C1 segment of cervical spinal cord (tissue), 14 donors: ENCODE results near the gene UBTD2.

Experiments
- DNase-seq, 14 donors: peaks; one replicate each; lab custom pipeline; 2025; lab: John Stamatoyannopoulos, UW

The UBTD2 gene

DNA sequence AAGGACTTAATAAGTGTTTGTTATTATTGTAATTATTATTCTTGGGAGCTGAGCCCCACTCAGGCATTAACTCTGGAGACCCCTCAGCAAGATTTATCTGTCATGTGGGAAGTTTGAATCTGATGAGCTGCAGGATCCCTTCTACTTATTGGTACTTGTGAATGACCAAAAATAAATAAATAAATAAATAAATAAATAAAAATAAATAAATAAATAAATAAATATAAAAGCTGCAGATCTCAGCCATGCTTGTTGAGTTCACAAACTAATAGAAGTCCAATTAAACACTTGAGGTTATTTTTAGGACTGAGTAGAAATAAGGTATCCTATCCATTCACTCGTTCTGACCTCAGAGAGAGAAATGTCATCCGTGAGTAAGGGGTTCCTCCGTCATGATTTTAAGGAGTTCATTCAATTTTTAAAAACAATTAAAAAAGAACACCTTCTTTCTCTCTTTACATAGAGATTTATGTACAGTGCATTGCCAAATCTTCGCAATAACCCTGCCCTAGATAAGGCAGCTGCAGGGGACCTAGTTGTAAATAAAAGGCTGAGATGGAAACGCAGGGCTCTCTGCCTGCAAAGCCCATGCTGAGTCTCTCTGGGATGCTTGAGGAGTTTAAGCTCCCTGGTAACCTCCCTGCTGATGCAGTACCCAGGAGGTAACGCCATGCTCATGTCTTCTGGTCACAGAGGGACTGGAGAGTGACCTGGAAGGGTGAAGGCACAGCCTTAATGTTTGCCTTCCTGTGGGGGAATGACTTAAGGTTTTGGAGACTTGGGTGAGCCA, 88.4 kb downstream of the UBTD2 start:
- DNase-seq: no peak

DNA sequence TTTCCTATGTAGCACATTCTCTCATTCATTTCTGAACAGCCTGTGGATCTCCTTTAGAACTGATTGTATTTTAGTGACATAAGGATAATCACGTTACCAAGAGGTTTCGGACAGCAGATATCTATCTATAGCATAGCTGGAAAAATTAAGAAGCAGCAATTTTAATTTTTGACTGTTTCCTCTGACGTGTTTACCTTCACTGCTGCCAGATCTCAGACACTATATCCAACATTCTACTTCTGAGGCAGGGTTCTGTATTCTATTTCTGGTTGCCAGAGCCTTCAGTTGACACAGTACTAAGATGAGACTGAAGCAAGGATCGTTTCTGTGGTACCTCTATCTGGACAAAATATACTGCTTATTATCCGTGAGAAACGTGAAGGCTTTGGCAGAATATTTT, 89.7 kb downstream of the UBTD2 start, which contains the start of gene EFCAB9:
Gene EFCAB9 (plus strand): TSS at position 301 of the 400 bp plus-strand sequence. CDS start 1 bp downstream, at position 302.
- DNase-seq: no peak

DNA sequence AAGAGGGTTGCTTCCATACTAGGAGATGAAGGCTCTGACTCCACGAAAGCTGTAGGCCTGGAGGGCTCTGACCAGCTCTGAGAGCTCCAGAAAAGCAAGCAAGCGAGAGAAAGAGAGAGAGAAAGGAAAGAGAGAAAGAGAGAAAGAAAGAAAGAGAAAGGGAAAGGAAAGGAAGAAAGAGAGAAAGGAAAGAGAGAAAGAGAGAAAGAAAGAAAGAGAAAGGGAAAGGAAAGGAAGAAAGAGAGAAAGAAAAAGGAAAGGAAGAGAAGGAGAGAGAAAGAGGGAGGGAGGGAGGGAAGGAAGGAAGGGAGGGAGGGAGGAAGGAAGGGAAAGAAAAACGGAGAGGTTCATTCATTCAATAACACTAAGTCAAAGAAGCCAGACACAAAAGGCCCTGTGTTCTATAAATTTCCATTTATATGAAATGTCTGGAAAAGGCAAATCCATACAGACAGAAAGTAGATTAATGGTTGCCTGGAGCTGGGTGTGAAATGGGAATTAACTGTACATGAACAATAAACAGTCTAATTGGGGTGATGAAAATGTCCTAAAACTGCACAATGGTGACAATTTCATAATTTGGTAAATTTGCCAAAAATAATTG, 93.8 kb downstream of the UBTD2 start:
- no peak for DNase-seq

DNA sequence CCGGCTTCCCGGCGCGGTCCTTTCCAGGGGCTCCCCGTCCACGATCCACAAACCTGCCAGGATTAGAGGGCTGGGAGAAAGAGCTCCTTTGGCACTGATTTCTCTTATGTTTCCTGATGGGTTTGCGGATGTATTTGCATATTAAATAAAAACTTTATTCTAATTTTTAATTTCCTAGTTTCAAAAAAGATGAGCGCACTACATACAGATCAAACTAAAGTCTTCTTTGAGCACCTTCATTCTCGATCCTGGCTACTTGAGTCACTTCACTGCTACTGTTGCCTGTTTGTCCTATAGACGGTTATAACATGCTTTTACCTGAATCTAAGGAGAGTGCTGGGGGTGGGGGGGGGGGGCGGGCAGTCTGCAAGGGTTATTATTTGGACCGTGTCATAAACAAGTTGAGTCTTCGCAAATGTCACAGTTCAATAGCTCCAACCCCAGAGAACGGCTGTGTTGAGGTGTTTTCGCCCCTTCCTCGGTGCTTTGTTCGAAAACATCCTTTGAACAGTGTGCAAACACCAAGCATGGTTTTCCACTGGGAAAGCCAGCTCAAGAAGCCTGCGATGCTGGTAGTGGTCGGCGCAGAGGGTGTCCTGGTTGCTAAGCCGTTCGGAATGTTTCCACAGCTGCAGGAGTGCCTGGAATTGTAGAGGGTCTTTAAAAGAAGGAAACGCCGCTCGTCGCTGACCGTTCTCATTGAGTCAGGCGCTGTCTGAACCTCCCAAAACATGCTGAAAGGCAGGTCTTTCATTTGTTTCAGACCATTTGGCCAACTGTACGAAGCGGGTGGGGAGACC, 94.5 kb downstream of the UBTD2 start:
- DNase-seq: peak in 1 of 14 donors; percentile 60

DNA sequence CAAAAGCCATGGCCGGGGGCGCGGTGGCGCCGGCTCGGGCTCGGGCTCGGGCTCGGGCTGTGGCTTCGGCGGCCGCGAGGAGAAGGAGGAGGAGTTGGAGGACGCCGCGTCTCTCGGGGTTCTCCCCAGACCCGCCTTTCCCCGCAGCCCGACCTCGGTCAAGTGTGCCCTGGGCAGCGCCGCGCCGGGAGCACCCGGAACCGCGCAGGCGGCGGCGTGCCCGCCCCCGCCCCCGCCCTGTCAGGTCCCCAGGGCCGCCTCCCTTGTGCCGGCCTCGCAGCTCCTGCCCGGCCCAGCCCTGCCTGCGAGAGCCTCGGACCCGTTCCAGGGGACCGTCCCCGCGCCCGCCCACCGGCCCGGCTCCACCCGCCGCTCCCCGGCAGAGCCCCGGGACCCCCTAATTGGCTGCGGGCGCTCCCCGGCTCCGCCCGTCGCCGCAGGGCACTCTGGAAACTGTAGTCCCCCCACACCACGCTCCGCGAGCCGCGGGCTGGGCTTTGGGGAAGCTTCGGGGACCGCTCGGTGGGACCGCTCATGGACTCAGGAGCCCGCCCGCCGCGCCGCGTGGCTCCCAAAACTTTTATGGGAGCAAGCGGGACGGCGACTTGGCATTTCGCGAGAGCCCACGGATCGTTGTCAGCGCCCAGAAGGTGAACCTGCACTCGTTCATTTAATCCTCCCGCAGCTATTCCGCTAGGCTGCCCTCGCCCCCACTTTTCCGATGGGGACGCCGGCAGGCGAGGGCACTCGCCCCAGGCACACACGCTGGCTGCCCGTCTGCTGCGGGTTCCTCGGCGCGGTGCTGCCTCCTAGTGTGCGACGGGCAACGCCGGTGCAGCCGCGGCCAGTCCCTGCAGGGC, 95.3 kb downstream of the UBTD2 start, which contains the start of gene STK10:
Gene STK10 (minus strand): TSS at position 192 of the 860 bp plus-strand sequence. CDS start 182 bp downstream, at position 10.
- peak in 13 of 14 donors; percentile 79 to 96 (median 90) for DNase-seq

DNA sequence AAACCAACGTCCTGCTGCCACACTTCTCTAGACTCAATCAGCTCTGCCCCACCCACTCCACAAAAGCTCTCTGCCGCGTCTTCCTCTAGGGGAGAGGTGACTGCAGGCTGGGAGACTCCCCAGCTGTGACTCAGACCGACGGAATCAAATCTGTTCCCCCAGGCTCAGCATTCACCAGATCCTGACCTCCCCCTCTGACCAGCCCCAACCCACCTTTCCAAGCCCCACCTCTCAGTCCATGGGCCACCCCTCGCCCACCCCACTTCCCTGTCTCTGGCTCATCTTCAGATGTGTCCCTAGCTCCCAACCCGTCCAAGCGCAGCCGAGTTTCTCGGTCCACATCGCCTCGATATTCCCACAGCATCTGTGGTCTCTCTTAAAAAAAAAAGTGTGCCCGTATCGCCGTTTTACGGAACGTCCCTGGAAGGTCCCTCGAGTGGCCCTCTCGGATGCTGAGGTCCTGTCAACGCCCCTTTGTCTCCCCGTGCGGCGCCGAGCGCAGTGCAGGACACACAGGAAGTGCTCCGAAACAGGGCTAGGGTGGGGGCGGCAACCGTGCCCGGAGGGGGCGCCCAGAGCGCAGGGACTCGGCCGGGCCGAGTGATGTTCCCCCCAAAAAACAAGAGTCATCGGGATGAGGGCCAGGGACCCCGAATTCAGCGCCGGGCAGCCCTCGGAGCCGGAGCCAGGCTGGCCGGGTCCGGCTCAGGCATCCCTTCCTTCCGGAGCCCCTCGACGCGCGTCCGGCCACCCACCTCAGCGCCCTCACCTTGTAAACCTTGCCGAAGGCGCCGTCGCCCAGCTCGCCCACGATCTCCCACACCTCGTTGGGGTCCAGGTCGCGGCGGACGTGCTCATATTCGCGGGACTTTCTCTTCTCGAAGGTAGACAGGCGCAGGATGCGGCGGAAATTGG, 96.2 kb downstream of the UBTD2 start:
- DNase-seq: peak in 4 of 14 donors; percentile 52 to 63 (median 54)

DNA sequence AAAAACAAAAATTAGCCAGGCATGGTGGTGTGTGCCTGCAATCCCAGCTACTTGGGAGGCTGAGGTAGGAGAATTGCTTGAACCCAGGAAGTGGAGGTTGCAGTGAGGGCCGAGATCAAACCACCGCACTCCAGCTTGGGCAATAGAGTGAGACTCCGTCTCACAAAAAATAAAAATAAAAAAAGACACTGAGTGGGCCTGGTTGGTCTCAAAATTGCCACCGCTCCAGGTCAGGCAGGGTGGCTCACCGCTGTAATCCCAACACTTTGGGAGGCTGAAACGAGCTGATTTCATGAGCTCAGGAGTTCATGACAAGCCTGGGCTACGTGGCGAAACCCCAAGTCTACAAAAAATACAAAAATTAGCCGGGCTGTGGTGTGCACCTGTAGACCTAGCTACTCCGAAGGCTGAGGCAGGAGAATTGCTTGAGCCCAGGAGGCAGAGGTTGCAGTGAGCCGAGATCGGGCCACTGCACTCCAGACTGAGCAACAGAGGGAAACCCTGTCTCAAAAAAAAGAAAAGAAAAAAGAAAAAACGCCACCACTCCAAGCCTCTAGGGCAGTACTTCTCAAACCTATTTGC, 97.4 kb downstream of the UBTD2 start:
- no peak for DNase-seq

DNA sequence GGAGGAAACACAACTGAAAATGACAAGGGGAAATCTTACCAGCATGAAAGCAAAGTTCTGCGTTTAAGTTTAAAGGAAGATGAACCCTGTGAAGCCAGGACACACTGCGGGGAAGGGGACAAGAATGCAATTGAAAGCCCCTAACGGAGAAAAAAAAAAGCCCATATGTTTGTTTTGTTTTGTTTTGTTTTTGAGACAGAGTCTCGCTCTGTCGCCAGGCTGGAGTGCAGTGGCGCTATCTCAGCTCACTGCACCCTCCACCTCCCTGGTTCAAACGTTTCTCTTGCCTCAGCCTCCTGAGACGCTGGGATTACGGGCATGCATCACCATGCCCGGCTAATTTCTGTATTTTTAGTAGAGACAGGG, 98.5 kb downstream of the UBTD2 start:
- DNase-seq: no peak

DNA sequence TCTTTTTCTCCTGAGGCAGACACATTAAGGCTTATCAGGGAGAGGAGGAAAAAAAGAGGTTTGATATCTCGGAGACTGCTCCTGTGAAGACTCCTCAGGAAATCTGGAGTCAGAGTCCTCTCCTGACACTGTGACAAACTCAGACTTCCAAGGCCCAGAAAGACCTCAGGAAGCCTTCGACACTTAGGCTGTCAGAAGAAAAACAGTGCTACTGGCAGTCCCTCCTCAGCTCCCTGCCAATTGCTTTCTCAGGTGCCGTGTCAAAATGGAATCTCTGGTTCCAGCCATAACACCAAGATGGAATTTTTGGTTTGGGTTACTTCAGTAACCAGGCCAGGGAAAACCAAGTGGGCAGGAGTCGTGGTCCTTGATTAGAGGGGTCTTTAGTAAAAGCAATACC, 99.7 kb downstream of the UBTD2 start:
- DNase-seq: peak in 1 of 14 donors; percentile 38

DNA sequence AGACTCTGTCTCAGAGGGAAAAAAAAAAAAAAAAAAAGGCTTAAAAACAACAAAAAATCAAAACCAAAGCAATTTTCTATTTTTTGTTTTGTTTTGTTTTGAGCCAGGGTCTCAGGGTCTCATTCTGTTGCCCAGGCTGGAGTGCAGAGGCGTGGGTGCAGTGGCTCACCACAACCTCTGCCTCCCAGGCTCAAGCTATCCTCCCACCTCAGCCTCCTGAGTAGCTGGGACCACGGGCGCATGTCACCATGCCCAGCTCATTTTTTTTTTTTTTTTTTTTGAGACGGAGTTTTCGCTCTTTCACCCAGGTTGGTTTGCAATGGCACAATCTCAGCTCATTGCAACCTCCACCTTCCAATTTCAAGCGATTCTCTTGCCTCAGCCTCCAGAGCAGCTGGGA, 101.3 kb downstream of the UBTD2 start:
- DNase-seq: no peak

DNA sequence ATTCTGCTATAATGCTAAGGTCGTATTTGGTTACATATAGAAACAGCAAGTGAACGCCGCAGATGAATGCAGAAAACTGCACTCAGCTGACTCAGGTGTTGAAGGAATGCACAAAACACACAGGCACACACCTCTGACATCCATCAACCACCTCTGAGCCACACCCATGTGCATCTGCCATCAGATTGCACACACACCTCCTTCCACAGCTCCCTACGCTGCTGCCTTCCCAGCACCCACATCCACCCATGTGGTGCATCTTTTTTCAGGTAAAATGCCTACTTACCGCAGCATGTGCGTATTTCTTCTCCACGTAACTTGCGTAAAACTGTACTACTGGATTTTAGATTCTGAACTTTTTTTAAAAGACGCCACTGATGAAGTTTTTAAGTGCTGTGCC, 102.6 kb downstream of the UBTD2 start:
- no peak for DNase-seq

DNA sequence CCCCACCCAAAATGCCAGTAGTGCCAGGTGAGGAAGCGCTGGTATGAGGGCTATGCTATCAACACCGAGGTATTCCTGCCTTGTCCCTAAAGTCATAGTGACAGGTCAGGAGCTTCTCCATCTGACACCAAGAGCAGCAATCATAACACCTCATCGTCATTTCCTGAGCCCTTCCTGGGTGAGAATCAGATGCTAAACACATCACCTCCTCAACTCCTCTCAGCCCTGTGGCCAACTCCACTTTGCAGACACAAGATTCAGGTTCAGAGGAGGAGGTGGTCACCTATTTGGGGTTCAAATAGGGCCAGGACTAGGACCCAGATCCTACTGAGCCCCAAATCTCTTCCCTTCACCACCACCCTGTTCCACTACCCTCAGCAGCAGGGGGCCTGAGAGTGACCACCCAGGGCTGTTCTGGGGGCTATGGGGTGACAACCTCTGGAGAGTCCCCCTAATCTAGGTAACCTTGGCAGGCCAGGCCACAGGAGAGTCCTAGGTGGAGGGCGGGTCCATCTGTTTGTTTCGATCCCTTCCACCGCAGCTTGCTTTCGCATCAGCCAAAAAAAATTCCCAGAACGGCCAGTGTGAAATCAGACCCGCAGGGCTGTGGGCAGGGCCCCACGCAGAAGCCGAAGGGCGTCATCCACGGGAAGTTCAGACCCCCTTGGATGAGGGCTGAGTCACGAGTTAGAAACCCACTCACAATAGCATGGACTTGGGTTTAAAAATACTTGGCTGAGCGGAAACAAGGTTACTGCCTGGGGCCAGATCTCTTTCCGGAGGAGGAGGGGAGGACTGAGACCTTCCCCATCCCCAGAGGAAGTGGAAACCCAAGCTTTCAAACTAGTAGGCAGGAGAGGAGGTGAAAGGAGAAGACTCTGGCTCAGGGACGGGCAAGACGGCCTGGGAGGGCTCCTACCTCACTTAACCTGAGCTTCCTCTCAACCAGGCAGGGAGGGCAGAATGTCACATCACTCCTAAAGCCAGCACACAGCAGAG, 104.3 kb downstream of the UBTD2 start:
- DNase-seq: peak in 4 of 14 donors; percentile 14 to 31 (median 28)

DNA sequence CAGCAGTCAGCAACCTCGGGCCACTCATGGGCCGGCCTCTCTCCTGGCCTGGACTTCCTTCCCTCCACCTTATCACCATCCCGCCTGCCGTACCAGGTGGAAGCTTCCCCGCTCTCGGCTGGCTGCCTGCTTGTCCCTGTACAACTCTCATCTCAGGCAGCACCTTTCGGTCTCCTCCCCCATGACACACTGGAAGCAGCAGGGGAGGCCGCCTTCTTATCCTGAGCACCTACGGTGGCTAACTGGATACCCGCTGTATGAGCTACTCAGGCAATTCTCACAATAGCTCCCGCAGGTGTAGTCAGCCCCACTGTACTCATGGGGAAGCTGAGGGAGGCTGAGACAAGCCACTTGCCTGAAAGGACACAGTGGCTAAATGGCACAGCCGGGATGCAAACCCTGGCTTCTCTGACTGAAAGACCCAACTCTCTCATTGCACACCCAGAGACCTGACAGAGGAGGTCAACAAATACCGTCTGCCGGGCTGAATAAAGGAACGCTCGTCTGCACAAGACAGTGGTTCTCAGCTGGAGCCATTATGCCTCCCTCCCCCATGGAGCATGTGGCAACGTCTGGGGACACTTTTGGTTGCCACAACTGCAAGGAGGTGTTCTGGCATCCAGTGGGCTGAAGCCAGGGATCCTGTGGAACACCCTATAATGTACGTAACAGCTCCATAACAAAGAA, 105.1 kb downstream of the UBTD2 start:
- peak in 1 of 14 donors; percentile 72 for DNase-seq

DNA sequence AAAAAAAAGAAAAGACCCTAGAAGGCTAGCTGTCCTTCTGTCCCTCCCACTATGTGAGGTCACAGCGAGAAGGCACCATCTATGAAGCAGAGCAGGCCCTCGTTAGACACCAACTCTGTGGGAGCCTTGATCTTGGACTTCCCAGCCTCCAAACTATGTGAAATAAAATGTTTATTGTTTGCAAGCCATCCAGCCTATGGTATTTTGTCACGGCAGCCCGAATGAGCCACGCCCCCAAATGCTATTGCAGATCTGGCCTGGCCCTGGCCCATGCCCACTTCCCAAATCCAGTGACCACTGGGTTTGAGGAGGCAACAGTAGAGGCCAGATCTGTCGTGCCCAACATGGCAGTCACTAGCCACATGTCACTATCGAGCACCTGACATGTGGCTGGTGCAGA, 106.4 kb downstream of the UBTD2 start:
- no peak for DNase-seq

DNA sequence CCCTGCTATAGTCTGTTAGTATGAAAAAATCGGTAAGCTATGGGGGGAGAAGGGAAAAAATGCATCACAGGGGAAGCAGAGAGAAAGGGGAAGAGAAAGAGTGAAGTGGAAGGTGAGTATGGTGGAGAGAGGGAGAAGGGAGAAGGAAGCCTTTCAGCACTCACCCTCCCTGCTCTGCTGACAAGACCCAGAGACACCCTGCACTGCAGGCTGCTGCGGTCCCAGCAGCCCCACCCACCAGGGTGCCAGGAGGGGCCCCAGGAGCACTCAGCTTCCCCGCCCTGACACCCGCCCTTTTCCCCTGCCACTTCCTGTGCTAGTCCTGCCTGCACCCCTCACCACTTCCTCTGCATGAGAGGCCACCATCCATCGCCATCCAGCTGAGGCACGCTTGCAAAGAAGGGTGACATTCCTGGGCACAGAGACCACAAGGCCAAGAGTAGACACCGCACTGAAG, 108.3 kb downstream of the UBTD2 start:
- DNase-seq: peak in 5 of 14 donors; percentile 19 to 52 (median 30)

DNA sequence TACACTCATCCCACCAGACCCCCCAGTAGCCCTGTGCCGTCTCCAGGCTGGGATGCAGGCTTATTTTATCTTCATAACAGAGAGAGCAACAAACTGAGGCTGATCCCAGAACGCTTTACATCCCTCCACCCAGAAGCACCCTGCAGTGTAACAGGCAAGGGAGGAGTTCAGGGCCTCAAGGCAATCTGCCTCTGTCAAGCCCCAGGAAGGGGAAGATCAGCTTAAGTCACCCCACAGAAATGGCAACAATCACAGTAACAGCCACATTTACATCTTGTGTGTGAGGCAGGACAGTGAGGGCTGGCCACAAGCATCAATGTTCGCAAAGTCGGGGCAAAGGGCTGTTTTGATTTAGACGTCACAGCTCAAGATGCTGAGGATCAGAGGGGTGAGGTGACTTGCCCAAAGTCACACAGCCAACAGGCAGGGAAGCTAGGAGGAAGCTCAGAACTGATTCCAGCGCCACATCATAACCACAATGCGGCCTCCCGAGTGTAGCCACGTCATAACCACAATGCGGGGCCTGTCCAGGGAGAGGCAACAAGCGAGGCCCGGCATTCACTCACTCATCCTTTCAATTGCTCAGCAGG, 109.9 kb downstream of the UBTD2 start:
- peak in 1 of 14 donors; percentile 19 for DNase-seq

DNA sequence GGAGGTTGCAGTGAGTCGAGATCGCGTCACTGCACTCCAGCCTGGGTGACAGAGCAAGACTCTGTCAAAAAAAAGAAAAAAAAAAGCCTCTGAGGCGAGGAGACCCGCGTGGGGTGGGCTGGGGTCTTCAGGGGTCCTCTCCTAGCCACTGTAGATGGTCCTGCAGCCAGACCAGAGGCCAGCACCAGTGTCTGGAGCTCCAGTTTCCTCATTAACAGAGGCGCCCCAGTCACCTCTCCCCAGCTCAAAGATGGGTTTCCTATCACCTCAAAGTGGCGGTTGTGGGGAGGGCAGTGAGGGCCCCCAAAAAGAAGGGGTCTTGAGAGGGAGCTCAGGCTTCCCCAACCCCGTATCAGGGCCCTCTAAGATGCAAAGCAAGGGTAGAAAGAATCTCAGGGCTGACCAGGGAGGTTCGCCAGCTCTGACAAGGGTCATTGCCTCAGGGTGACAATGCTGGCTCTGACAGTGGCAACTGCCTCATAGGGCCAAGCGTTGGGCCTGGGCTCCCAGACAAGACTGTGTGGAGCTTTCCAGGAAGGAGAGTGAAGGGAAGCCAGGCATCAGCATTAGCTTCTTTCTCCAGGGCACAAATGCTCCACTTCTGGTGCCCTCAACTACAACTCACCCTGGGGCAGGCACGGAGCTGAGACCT, 110.5 kb downstream of the UBTD2 start:
- peak in 10 of 14 donors; percentile 28 to 84 (median 52) for DNase-seq
